ENCODE measurements around the gene NCAM2.

DNA sequence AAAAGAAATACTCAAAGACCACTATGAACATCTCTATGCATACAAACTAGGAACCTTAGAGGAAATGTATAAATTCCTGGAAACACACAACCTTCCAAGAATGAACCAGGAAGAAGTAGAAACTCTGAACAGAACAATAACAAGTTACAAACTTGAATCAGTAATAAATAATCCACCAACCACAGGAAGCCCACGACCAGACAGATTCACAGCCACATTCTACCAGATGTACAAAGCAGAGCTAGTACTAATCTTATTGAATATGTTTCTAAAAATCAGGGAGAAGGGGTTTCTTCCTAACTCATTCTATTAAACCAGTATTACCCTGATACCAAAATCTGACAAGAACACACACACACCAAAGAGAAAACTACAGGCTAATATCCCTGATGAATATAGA is 263.8 kb downstream of the NCAM2 start:
- TF ChIP-seq POLR2A (IDR thresholded peaks at IDR 0.05) (no peak), POLR2AphosphoS5 (IDR thresholded peaks at IDR 0.05) (no peak), CTCF (IDR thresholded peaks at IDR 0.05 in 8 of 11, conservative IDR thresholded peaks at IDR 0.05 in 3 of 11) (no peak)
